ENCODE data around the gene SARDH. TPM values are rescaled to one million over a fixed set of nuclear protein-coding genes. Genes with fewer than 3 reads are reported as not detected.

Gene SARDH
- total and polyA plus RNA-seq, 2 of the 8 experiments (the other 6 are each of a cell fraction or from before 2014, with no cell fraction given), result 6.4 to 7.4 TPM

DNA sequence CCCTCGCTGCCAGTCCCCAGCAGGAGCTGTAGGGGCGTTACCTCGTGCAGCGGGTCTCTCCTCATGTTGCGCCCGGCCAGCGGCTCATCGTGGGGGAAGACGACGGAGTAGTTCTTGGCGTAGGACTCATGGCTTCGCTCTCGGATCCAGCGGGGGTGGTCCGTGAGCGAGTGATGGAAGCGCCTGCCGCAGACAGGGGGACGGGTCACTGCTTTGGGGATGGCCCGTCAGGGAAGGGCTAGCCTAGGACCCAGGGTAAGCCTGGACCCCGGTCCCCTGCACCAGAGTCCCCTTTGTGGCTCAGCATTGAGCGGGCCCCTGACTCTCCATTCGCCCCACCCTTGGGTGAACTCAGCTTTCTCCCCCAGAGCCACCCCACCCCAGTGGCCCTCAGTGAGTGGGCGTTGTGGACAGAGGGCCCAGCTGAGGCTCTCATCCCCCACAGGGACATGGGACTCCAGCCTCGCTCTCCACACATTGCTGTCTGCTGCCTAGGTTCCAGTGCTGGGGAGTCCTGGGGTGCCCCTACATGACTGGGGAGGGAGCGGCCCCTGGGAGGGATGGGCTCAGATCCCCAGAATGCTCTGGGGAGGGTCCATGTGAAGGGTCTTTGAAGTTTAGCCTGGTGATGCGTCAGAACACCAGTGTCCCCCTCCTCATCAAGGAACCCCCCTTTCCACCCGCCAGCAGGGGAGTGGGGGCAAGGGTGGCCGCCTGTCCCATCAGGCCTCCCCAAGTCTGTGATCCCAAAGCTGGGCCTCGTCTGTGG is 29.7 kb downstream of the SARDH start (continued):
- TF ChIP-seq BRCA1 (IDR thresholded peaks at IDR 0.05; ENCODE audit: low read depth, low read length) (no peak), EGR1 (IDR thresholded peaks at IDR 0.05; ENCODE audit: borderline replicate concordance, low read depth, low read length) (no peak), RXRA (IDR thresholded peaks at IDR 0.05; ENCODE audit: insufficient read depth, low read depth, low read length) (no peak)
